ENCODE measurements around the gene CHST6.
"Not testable (repeated sequence)": the region's sequence is repeated elsewhere in the genome, so short reads cannot be mapped to it uniquely, and the experiment has no call there.

The CHST6 gene

GRCh38 chr16:75472908-75473877 is 22.0 kb downstream of the CHST6 start:
- Histone ChIP-seq H3K36me3 (ENCODE audit: insufficient read depth, low read length) (no peaks in the 10 kb centered on the region), H3K4me3 (no peak overlapping the region), H3K9me3 (ENCODE audit: low read depth, low read length) (no peaks in the 10 kb centered on the region), H3K9ac (ENCODE audit: insufficient read length) (no peak overlapping the region), H3K27ac (no peak overlapping the region)
- no peak for TF ChIP-seq POLR2AphosphoS5 (IDR thresholded peaks at IDR 0.05; ENCODE audit: borderline replicate concordance, low read depth, low read length)
- TF ChIP-seq EZH2 (IDR thresholded peaks at IDR 0.05) = no peak
- DNase-seq (ENCODE audit: low read depth, low spot score) = no peak

GRCh38 chr16:75471723-75472633 is 23.3 kb downstream of the CHST6 start:
- no peak for TF ChIP-seq POLR2AphosphoS5 (IDR thresholded peaks at IDR 0.05; ENCODE audit: borderline replicate concordance, low read depth, low read length)
- TF ChIP-seq EZH2 (IDR thresholded peaks at IDR 0.05) = no peak
- no peak for TF ChIP-seq FOXP2 (optimal IDR thresholded peaks at IDR 0.05; ENCODE audit: control extremely low read depth, extremely low read length, insufficient read depth)
- no peaks in the 10 kb centered on the region for H3K36me3 ChIP-seq (ENCODE audit: insufficient read depth, low read length)
- H3K9me3 ChIP-seq (ENCODE audit: low read depth, low read length) = no peaks in the 10 kb centered on the region
- DNase-seq (ENCODE audit: low read depth, low spot score) = no peak
- no peak overlapping the region for H3K4me3 ChIP-seq
- H3K27ac ChIP-seq = no peak overlapping the region
- H3K9ac ChIP-seq (ENCODE audit: insufficient read length) = no peak overlapping the region

GRCh38 chr16:75466760-75467159 is 28.5 kb downstream of the CHST6 start:
- no peak for DNase-seq (ENCODE audit: low read depth, low spot score)
- TF ChIP-seq EZH2 (IDR thresholded peaks at IDR 0.05) (no peak), POLR2AphosphoS5 (IDR thresholded peaks at IDR 0.05; ENCODE audit: borderline replicate concordance, low read depth, low read length) (no peak), FOXP2 (optimal IDR thresholded peaks at IDR 0.05; ENCODE audit: control extremely low read depth, extremely low read length, insufficient read depth) (no peak)
- H3K27ac ChIP-seq = no peak overlapping the region
- H3K4me3 ChIP-seq = no peak overlapping the region
- H3K9me3 ChIP-seq (ENCODE audit: low read depth, low read length) = no peaks in the 10 kb centered on the region
- no peaks in the 10 kb centered on the region for H3K36me3 ChIP-seq (ENCODE audit: insufficient read depth, low read length)
- H3K9ac ChIP-seq (ENCODE audit: insufficient read length) = no peak overlapping the region

GRCh38 chr16:75464122-75464918 is 30.9 kb downstream of the CHST6 start, which contains the start of gene TMEM170A:
TMEM170A (minus strand) TSS chr16:75464689; CDS start chr16:75464600, 89 bp downstream.
- peak within 1 kb of the TSS; percentile 55 for H3K9ac ChIP-seq (ENCODE audit: insufficient read length)
- no peak for DNase-seq (ENCODE audit: low read depth, low spot score)
- no peaks in the 10 kb centered on the region for H3K36me3 ChIP-seq (ENCODE audit: insufficient read depth, low read length)
- no peaks in the 10 kb centered on the region for H3K9me3 ChIP-seq (ENCODE audit: low read depth, low read length)
- peak; percentile 83 for TF ChIP-seq POLR2AphosphoS5 (IDR thresholded peaks at IDR 0.05; ENCODE audit: borderline replicate concordance, low read depth, low read length)
- no peak for TF ChIP-seq FOXP2 (optimal IDR thresholded peaks at IDR 0.05; ENCODE audit: control extremely low read depth, extremely low read length, insufficient read depth)
- peak within 1 kb of the TSS; percentile 82 for H3K4me3 ChIP-seq
- no peak within 1 kb of the TSS; the same call in 1 of the 2 replicates for H3K27ac ChIP-seq

- not testable (repeated sequence) for H3K27ac ChIP-seq; DNase-seq (ENCODE audit: low read depth, low spot score); H3K9me3 ChIP-seq (ENCODE audit: low read depth, low read length); H3K36me3 ChIP-seq (ENCODE audit: insufficient read depth, low read length)
- Histone ChIP-seq H3K9ac (ENCODE audit: insufficient read length) (peak overlapping the region; percentile 55), H3K4me3 (peak overlapping the region; percentile 82)
These were observed 31.7 kb downstream of the CHST6 start for GRCh38 chr16:75463389-75464121.

- DNase-seq (ENCODE audit: low read depth, low spot score) = no peak
- no peak overlapping the region for H3K9ac ChIP-seq (ENCODE audit: insufficient read length)
These were observed 32.4 kb downstream of the CHST6 start for GRCh38 chr16:75462806-75463205.

GRCh38 chr16:75461575-75461974 is 33.7 kb downstream of the CHST6 start:
- Histone ChIP-seq H3K4me3 (no peak overlapping the region), H3K9ac (ENCODE audit: insufficient read length) (no peak overlapping the region), H3K36me3 (ENCODE audit: insufficient read depth, low read length) (no peaks in the 10 kb centered on the region), H3K27ac (no peak overlapping the region), H3K9me3 (ENCODE audit: low read depth, low read length) (no peaks in the 10 kb centered on the region)
- no peak for DNase-seq (ENCODE audit: low read depth, low spot score)
- TF ChIP-seq POLR2AphosphoS5 (IDR thresholded peaks at IDR 0.05; ENCODE audit: borderline replicate concordance, low read depth, low read length) (no peak), EZH2 (IDR thresholded peaks at IDR 0.05) (no peak), FOXP2 (optimal IDR thresholded peaks at IDR 0.05; ENCODE audit: control extremely low read depth, extremely low read length, insufficient read depth) (no peak)

More at GRCh38 chr16:75462806-75463205, 32.4 kb downstream of the CHST6 start:
- Histone ChIP-seq H3K36me3 (ENCODE audit: insufficient read depth, low read length) (no peaks in the 10 kb centered on the region), H3K4me3 (no peak overlapping the region), H3K27ac (no peak overlapping the region), H3K9me3 (ENCODE audit: low read depth, low read length) (no peaks in the 10 kb centered on the region)
- TF ChIP-seq EZH2 (IDR thresholded peaks at IDR 0.05) (no peak), POLR2AphosphoS5 (IDR thresholded peaks at IDR 0.05; ENCODE audit: borderline replicate concordance, low read depth, low read length) (no peak), FOXP2 (optimal IDR thresholded peaks at IDR 0.05; ENCODE audit: control extremely low read depth, extremely low read length, insufficient read depth) (no peak)
